T-helper 17 cell (primary cell): ENCODE results near the gene GPHA2. TPM values are rescaled to one million over a fixed set of nuclear protein-coding genes. Genes with fewer than 3 reads are reported as not detected.
A peak's percentile ranks its signal among the peaks of the same experiment; 100 is the strongest.

ENCODE experiments used
- ATAC-seq: fragments of 150-1000 bp; cut with Tn5 transposase; 2 replicates; pipeline ENCODE4 v1.10.0; 2021; ENCODE audit warnings: mild to moderate bottlenecking, moderate library complexity
- DNase-seq, 3 donors: peaks; one replicate each; pipeline versions ENCODE4 v3.0.0 to v3.0.0-alpha.2; 2020 to 2021
- H3K9me3 ChIP-seq: one replicate; pipeline ENCODE4 v1.7.0; 2013; ENCODE audit warnings: low read length, mild to moderate bottlenecking; ENCODE audit not compliant: control insufficient read depth, poor library complexity, severe bottlenecking
- H3K27ac Mint-ChIP-seq: one replicate; pipeline ENCODE4 v1.8.0; 2022; ENCODE audit warnings: mild to moderate bottlenecking, moderate library complexity, mixed read lengths
- H3K27me3 Mint-ChIP-seq: one replicate; pipeline ENCODE4 v1.8.0; 2022; ENCODE audit warnings: mixed read lengths
- H3K36me3 Mint-ChIP-seq: one replicate; pipeline ENCODE4 v1.8.0; 2022; ENCODE audit warnings: low read depth, mixed read lengths
- H3K4me1 Mint-ChIP-seq: one replicate; pipeline ENCODE4 v1.8.0; 2022; ENCODE audit warnings: mild to moderate bottlenecking, mixed read lengths
- H3K4me3 Mint-ChIP-seq: one replicate; pipeline ENCODE4 v1.8.0; 2022; ENCODE audit warnings: mild to moderate bottlenecking, moderate library complexity, mixed read lengths
- total RNA-seq, 4 donors: library from RNA in 2 of 4; stranded (reverse) in 2 of 4; gene quantifications; one replicate each; pipeline ENCODE4 v1.2.3 and lab custom pipeline; 2022 to 2026

GPHA2 gene
- total RNA-seq, 2 donors from 2014 or later, result not detected

- H3K27me3 Mint-ChIP-seq, result peaks cover 23% of the 10 kb centered on the region
- H3K9me3 ChIP-seq, result no peaks in the 10 kb centered on the region
- H3K27ac Mint-ChIP-seq, result no peak overlapping the region
- ATAC-seq (no peak), DNase-seq (no peak)
- no peaks in the 10 kb centered on the region for H3K36me3 Mint-ChIP-seq
- H3K4me1 Mint-ChIP-seq, result no peaks in the 10 kb centered on the region
- no peak overlapping the region for H3K4me3 Mint-ChIP-seq
Measured at GRCh38 chr11:64947208-64947814, 11.6 kb upstream of the GPHA2 start.

GRCh38 chr11:64936539-64936938 is 846 bp upstream of the GPHA2 start:
- no peak for ATAC-seq
- H3K9me3 ChIP-seq, result no peaks in the 10 kb centered on the region
- peaks cover 11% of the 10 kb centered on the region for H3K27me3 Mint-ChIP-seq
- no peaks in the 10 kb centered on the region for H3K36me3 Mint-ChIP-seq
- H3K4me3 Mint-ChIP-seq, result no peak overlapping the region
- H3K27ac Mint-ChIP-seq, result no peak overlapping the region
- DNase-seq, result no peak
- no peaks in the 10 kb centered on the region for H3K4me1 Mint-ChIP-seq

DNA sequence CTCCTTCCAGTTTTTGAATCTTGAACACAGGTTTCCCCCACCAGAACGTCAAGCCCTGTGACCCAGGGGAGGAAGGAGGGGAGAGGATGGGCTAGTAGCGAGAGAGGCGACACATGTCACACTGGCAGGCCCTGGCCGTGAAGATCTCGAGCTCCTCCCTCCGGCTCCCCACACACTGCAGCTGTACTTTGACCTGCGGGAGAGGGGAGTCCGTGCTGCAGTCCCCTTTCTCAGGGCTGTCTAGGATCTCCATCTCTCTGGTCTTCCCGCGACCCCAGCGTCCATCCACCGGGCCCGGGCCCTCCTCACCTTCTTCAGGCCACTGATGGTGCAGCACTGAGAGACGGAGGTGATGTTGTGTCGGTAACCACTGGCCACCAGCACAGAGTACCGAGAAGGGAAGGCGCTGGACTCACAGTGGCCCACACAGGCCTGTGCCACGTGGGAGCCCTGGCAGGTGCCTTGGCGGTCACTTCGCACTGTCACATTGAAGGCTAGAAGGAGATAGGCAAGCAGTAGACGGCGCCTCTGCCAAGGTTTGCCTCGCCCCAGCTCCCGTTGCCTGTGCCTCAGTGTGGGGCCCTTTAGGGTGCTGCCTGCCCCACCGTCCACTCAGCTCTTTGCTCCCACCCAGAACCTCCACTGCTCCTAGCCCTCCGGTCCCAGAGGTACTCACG is 873 bp downstream of the GPHA2 start:
- H3K27ac Mint-ChIP-seq, result no peak overlapping the region
- no peaks in the 10 kb centered on the region for H3K9me3 ChIP-seq

GRCh38 chr11:64933935-64934681 is 1.6 kb downstream of the GPHA2 start:
- no peaks in the 10 kb centered on the region for H3K4me1 Mint-ChIP-seq

More for the DNA sequence above, 873 bp downstream of the GPHA2 start:
- no peaks in the 10 kb centered on the region for H3K36me3 Mint-ChIP-seq
- no peak for DNase-seq
- ATAC-seq, result no peak
- no peaks in the 10 kb centered on the region for H3K4me1 Mint-ChIP-seq
- peaks cover 5% of the 10 kb centered on the region for H3K27me3 Mint-ChIP-seq
- no peak overlapping the region for H3K4me3 Mint-ChIP-seq

GRCh38 chr11:64933213-64933934 is 2.3 kb downstream of the GPHA2 start:
- no peak for DNase-seq
- no peak for ATAC-seq
- H3K9me3 ChIP-seq, result no peaks in the 10 kb centered on the region
- no peak overlapping the region for H3K4me3 Mint-ChIP-seq
- H3K36me3 Mint-ChIP-seq, result no peaks in the 10 kb centered on the region
- H3K4me1 Mint-ChIP-seq, result no peaks in the 10 kb centered on the region
- no peak overlapping the region for H3K27ac Mint-ChIP-seq
- no peaks in the 10 kb centered on the region for H3K27me3 Mint-ChIP-seq

More at GRCh38 chr11:64933935-64934681, 1.6 kb downstream of the GPHA2 start:
- H3K4me3 Mint-ChIP-seq, result no peak overlapping the region
- H3K36me3 Mint-ChIP-seq, result no peaks in the 10 kb centered on the region
- H3K9me3 ChIP-seq, result no peaks in the 10 kb centered on the region
- no peak overlapping the region for H3K27ac Mint-ChIP-seq
- H3K27me3 Mint-ChIP-seq, result no peaks in the 10 kb centered on the region
- DNase-seq (no peak), ATAC-seq (no peak)

DNA sequence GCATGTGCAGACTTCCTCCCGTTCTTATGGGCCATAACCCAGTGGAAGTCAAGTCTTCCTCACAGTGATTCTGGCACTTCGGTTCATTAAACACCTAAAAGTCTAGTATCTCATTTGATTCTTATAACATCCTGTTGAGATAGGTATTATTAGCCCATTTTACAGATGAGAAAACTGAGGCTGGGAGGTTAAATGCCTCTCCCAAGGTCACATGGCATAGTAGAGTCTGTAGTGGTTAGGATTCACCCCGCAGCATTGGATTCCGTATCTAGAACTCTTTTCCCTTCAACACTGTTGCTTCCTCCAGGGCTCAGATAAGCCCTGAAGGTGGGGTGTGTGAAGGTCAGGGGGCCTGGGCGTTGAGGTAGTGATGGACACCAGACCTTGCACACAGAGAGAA is 3.4 kb downstream of the GPHA2 start:
- no peaks in the 10 kb centered on the region for H3K27me3 Mint-ChIP-seq
- H3K9me3 ChIP-seq, result no peaks in the 10 kb centered on the region
- H3K4me1 Mint-ChIP-seq, result no peaks in the 10 kb centered on the region
- ATAC-seq, result no peak
- no peaks in the 10 kb centered on the region for H3K36me3 Mint-ChIP-seq
- H3K27ac Mint-ChIP-seq, result no peak overlapping the region
- no peak overlapping the region for H3K4me3 Mint-ChIP-seq
- no peak for DNase-seq

DNA sequence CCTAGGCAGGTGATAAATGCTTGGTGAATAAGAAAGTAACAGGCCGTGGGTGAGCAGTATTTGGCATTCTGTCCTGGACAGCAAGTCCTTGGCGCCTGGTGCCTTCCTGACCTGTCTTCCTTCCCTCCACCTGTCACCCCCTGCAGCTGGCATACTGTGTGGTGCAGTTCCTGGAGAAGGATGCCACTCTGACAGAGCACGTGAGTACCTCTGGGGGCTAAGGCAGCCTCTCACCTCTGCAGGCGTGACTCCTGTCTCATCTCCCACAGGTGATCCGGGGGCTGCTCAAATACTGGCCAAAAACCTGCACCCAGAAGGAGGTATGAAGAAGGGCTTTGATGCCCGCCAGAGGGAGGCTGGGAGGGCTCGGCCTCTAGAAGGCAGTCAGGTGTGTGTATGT is 4.4 kb downstream of the GPHA2 start:
- H3K36me3 Mint-ChIP-seq, result no peaks in the 10 kb centered on the region
- no peak overlapping the region for H3K4me3 Mint-ChIP-seq

GRCh38 chr11:64930340-64930739 is 5.4 kb downstream of the GPHA2 start:
- H3K4me3 Mint-ChIP-seq, result no peak overlapping the region
- no peak for ATAC-seq

More for the DNA sequence above, 4.4 kb downstream of the GPHA2 start:
- no peaks in the 10 kb centered on the region for H3K9me3 ChIP-seq
- Mint-ChIP-seq H3K4me1 (no peaks in the 10 kb centered on the region), H3K27ac (no peak overlapping the region), H3K27me3 (no peaks in the 10 kb centered on the region)
- DNase-seq (no peak), ATAC-seq (no peak)

DNA sequence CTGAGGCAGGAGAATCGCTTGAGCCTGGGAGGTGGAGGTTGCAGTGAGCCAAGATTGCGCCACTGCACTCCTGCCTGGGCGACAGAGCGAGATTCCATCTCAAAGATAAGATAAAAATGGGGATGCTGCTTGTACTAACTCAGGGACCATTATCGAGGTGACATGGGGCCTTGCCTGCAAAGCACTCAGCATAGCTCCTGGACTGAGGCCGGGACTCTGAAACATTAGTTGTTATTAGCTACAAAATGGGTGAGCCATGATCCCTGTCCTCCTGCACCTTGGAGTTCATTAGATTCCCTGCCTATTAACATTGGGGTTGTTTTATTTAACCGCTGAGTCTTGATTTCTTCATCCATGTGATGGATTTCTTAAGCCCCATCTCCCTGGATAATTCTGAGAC is 6.1 kb downstream of the GPHA2 start:
- H3K4me1 Mint-ChIP-seq, result peaks cover 7% of the 10 kb centered on the region
- H3K27ac Mint-ChIP-seq, result no peak overlapping the region

More at GRCh38 chr11:64930340-64930739, 5.4 kb downstream of the GPHA2 start:
- DNase-seq, result no peak
- Mint-ChIP-seq H3K4me1 (peaks cover 2% of the 10 kb centered on the region), H3K27me3 (no peaks in the 10 kb centered on the region), H3K27ac (no peak overlapping the region), H3K36me3 (no peaks in the 10 kb centered on the region)
- no peaks in the 10 kb centered on the region for H3K9me3 ChIP-seq

GRCh38 chr11:64928957-64929356 is 6.7 kb downstream of the GPHA2 start:
- no peaks in the 10 kb centered on the region for H3K27me3 Mint-ChIP-seq

More for the DNA sequence above, 6.1 kb downstream of the GPHA2 start:
- no peak for ATAC-seq
- H3K27me3 Mint-ChIP-seq, result no peaks in the 10 kb centered on the region
- H3K4me3 Mint-ChIP-seq, result no peak overlapping the region
- no peak for DNase-seq
- H3K36me3 Mint-ChIP-seq, result no peaks in the 10 kb centered on the region
- no peaks in the 10 kb centered on the region for H3K9me3 ChIP-seq

GRCh38 chr11:64926689-64927088 is 9.0 kb downstream of the GPHA2 start:
- no peaks in the 10 kb centered on the region for H3K36me3 Mint-ChIP-seq
- DNase-seq (no peak), ATAC-seq (no peak)
- peaks cover 15% of the 10 kb centered on the region for H3K4me1 Mint-ChIP-seq
- peak overlapping the region; percentile 57 for H3K27ac Mint-ChIP-seq
- H3K27me3 Mint-ChIP-seq, result no peaks in the 10 kb centered on the region
- H3K4me3 Mint-ChIP-seq, result peak overlapping the region; percentile 68
- H3K9me3 ChIP-seq, result no peaks in the 10 kb centered on the region

More at GRCh38 chr11:64928957-64929356, 6.7 kb downstream of the GPHA2 start:
- no peak overlapping the region for H3K4me3 Mint-ChIP-seq
- H3K36me3 Mint-ChIP-seq, result no peaks in the 10 kb centered on the region
- ATAC-seq (no peak), DNase-seq (no peak)
- no peaks in the 10 kb centered on the region for H3K9me3 ChIP-seq
- H3K27ac Mint-ChIP-seq, result no peak overlapping the region
- peaks cover 12% of the 10 kb centered on the region for H3K4me1 Mint-ChIP-seq

DNA sequence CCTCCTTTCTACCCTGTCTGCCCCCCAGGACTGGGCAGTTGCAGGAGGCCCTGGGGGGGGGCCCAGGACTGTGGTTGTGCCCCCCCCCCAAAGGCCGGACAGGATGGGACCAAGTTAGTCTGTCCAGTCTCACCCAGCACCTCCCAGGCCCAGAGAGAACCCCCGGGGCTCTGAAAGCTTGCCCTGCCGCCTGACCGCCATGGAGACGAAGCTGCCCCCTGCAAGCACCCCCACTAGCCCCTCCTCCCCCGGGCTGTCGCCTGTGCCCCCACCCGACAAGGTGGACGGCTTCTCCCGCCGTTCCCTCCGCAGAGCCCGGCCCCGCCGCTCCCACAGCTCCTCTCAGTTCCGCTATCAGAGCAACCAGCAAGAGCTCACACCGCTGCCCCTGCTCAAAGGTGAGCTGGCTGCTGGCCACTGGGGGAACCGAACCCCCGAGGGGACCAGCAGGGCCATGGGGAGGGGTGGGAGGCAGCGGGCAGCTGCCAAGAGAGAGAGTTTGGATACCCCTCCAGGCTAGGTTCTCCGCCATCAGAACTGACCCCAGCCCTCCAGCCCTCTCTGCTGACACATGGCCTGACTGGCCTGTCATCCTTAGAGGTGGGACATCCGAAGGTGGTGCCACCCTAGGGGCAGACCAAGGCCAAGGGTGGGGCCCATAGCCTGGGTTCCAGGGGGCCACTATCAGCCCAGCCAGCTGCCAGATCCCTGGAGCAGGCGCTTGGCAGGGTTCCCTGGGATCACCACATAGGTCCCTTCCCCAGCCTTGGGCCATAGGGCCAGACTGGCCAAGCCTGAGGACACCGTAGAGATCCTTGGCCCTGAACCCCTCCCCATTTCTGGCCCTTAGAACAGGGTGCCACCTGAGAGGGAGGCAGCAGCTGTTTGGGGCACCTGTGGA is 9.9 kb downstream of the GPHA2 start:
- ATAC-seq (no peak), DNase-seq (no peak)
- Mint-ChIP-seq H3K27me3 (no peaks in the 10 kb centered on the region), H3K27ac (no peak overlapping the region), H3K36me3 (no peaks in the 10 kb centered on the region), H3K4me3 (peak overlapping the region; percentile 97), H3K4me1 (peaks cover 15% of the 10 kb centered on the region)
- no peaks in the 10 kb centered on the region for H3K9me3 ChIP-seq
